CD4-positive, alpha-beta T cell treated with Interleukin-6 at 100 ng/mL for 8 hours (primary cell): Measurements from ENCODE around the gene FDXR.
A peak's percentile ranks its signal among the peaks of the same experiment; 100 is the strongest.

Experiments
- DNase-seq: peaks from one replicate; pipeline ENCODE4 v3.0.0-alpha.2; 2020; ENCODE audit warnings: mixed read lengths, low spot score

The FDXR gene

GRCh38 chr17:74857191-74857590, 15.6 kb downstream of the FDXR start:
- no peak for DNase-seq

GRCh38 chr17:74856112-74856511, 16.7 kb downstream of the FDXR start:
- no peak for DNase-seq

- DNase-seq = no peak
These were observed 17.5 kb downstream of the FDXR start for GRCh38 chr17:74855323-74855722.

- no peak for DNase-seq
These were observed 18.0 kb downstream of the FDXR start for GRCh38 chr17:74854792-74855191.

GRCh38 chr17:74853669-74854068, 19.1 kb downstream of the FDXR start:
- DNase-seq = no peak

GRCh38 chr17:74853048-74853397, 19.8 kb downstream of the FDXR start:
- no peak for DNase-seq

GRCh38 chr17:74852237-74853047, 20.4 kb downstream of the FDXR start:
- DNase-seq = peak; percentile 79

GRCh38 chr17:74851612-74852236, 21.1 kb downstream of the FDXR start:
- DNase-seq = no peak

GRCh38 chr17:74850914-74851313, 21.9 kb downstream of the FDXR start:
- no peak for DNase-seq

- DNase-seq = no peak
These were observed 22.5 kb downstream of the FDXR start for GRCh38 chr17:74850310-74850709.

- DNase-seq = no peak
These were observed 24.0 kb downstream of the FDXR start for GRCh38 chr17:74848656-74849399.

- no peak for DNase-seq
These were observed 26.2 kb downstream of the FDXR start for GRCh38 chr17:74846621-74847020.

GRCh38 chr17:74843352-74843627, 29.5 kb downstream of the FDXR start:
- no peak for DNase-seq

- no peak for DNase-seq
These were observed 30.0 kb downstream of the FDXR start for GRCh38 chr17:74842599-74843351.

- DNase-seq = no peak
These were observed 30.6 kb downstream of the FDXR start for GRCh38 chr17:74842146-74842598.

- no peak for DNase-seq
These were observed 31.7 kb downstream of the FDXR start for GRCh38 chr17:74840989-74841666.

GRCh38 chr17:74839990-74840852, 32.6 kb downstream of the FDXR start:
- DNase-seq = no peak

- DNase-seq = no peak
These were observed 34.5 kb downstream of the FDXR start for GRCh38 chr17:74838274-74838673.

- DNase-seq = no peak
These were observed 35.9 kb downstream of the FDXR start for GRCh38 chr17:74836691-74837467.

- DNase-seq = no peak
These were observed 36.6 kb downstream of the FDXR start for GRCh38 chr17:74836191-74836590.
